IMR-90 (cell line): ENCODE results near the gene SPATA9. TPM values are rescaled to one million over a fixed set of nuclear protein-coding genes. Genes with fewer than 3 reads are reported as not detected.

Experiments used
- ATAC-seq: fragments of 200-7000 bp; cut with Tn5 transposase; 2 replicates; pipeline ENCODE4 v1.9.1; 2020; ENCODE audit warnings: low read depth, mild to moderate bottlenecking, moderate library complexity
- BruUV-seq: library from RNA; stranded (reverse); fragments of 400-500 nt; replicated peaks from 2 replicates; lab custom pipeline; 2021; lab: Mats Ljungman, UMichigan
- CTCF ChIA-PET: fragments of 300-600 bp; formaldehyde crosslinking; extraction: SDS; loops from one replicate; lab custom pipeline; 2021; ENCODE audit warnings: antibody characterized with exemption; lab: Yijun Ruan, JAX
- POLR2A ChIA-PET: fragments of 300-600 bp; sonication (Branson Sonifier 250); formaldehyde crosslinking; loops from one replicate; lab custom pipeline; 2022; ENCODE audit warnings: antibody characterized with exemption; ENCODE audit not compliant: unreplicated experiment; lab: Charles Lee
- DNase-seq: peaks from one replicate; pipeline ENCODE4 v3.0.0; 2013
- H2AFZ ChIP-seq: replicated peaks from 2 replicates; pipeline ENCODE3; 2013; ENCODE audit warnings: low read length, mild to moderate bottlenecking; ENCODE audit not compliant: poor library complexity
- H2AK5ac ChIP-seq: 2 replicates; pipeline ENCODE4 v1.6.1; 2013; ENCODE audit warnings: low read depth, low read length, inconsistent platforms
- H2AK9ac ChIP-seq: replicated peaks from 2 replicates; pipeline ENCODE3; 2013; ENCODE audit warnings: mild to moderate bottlenecking, low read depth, low read length, moderate library complexity; ENCODE audit not compliant: poor library complexity
- H2BK120ac ChIP-seq: 2 replicates; pipeline ENCODE4 v1.6.1; 2013; ENCODE audit warnings: low read depth, low read length, inconsistent platforms
- H2BK15ac ChIP-seq: 3 replicates; pipeline ENCODE4 v1.6.1; 2013; ENCODE audit warnings: low read depth, low read length, inconsistent platforms
- H2BK20ac ChIP-seq: 2 replicates; pipeline ENCODE4 v1.6.1; 2013; ENCODE audit warnings: low read depth, mild to moderate bottlenecking, inconsistent platforms, low read length, moderate library complexity
- H2BK5ac ChIP-seq: 2 replicates; pipeline ENCODE4 v1.6.1; 2013; ENCODE audit warnings: mild to moderate bottlenecking, low read depth, low read length, inconsistent platforms; ENCODE audit not compliant: poor library complexity, severe bottlenecking
- H3K14ac ChIP-seq: replicated peaks from 2 replicates; pipeline ENCODE4 v1.6.1; 2013; ENCODE audit warnings: low read depth, low read length, inconsistent platforms
- H3K18ac ChIP-seq: 2 replicates; pipeline ENCODE4 v1.6.1; 2013; ENCODE audit warnings: low read depth, low read length, control low read depth
- H3K23ac ChIP-seq: 2 replicates; pipeline ENCODE4 v1.6.1; 2013; ENCODE audit warnings: low read depth, low read length, inconsistent platforms
- H3K27ac ChIP-seq: 2 replicates; pipeline ENCODE4 v1.5.1; 2013; ENCODE audit warnings: mild to moderate bottlenecking, control low read depth, low read length; ENCODE audit not compliant: insufficient read depth
- H3K27me3 ChIP-seq: 2 replicates; pipeline ENCODE4 v1.6.1; 2013; ENCODE audit warnings: low read length; ENCODE audit not compliant: control insufficient read depth, insufficient read depth
- H3K36me3 ChIP-seq: 2 replicates; pipeline ENCODE4 v1.6.1; 2013; ENCODE audit warnings: low read length, mixed read lengths; ENCODE audit not compliant: control insufficient read depth, insufficient read depth
- H3K4ac ChIP-seq: 2 replicates; pipeline ENCODE4 v1.6.1; 2013; ENCODE audit warnings: low read depth, low read length, inconsistent platforms
- H3K4me1 ChIP-seq: 2 replicates; pipeline ENCODE4 v1.6.1; 2013; ENCODE audit warnings: low read length, mixed read lengths; ENCODE audit not compliant: control insufficient read depth, insufficient read depth
- H3K4me2 ChIP-seq: 2 replicates; pipeline ENCODE4 v1.6.1; 2013; ENCODE audit warnings: low read depth, mild to moderate bottlenecking, control low read depth, low read length, moderate library complexity
- H3K4me3 ChIP-seq: 2 replicates; pipeline ENCODE4 v1.5.1; 2013; ENCODE audit warnings: low read depth, mild to moderate bottlenecking, control low read depth, low read length, moderate library complexity; ENCODE audit not compliant: insufficient read depth
- H3K56ac ChIP-seq: 2 replicates; pipeline ENCODE4 v1.6.1; 2013; ENCODE audit warnings: low read length, inconsistent platforms; ENCODE audit not compliant: insufficient read depth; ENCODE audit errors: extremely low read depth
- H3K79me1 ChIP-seq, 2 experiments: 2 replicates each; pipeline ENCODE4 v1.6.1; 2013; ENCODE audit warnings: low read length in 2 of 2, inconsistent platforms in 1 of 2, low read depth in 1 of 2
- H3K9ac ChIP-seq: 2 replicates; pipeline ENCODE4 v1.6.1; 2013; ENCODE audit warnings: low read depth, low read length, control low read depth
- H3K9me1 ChIP-seq: 2 replicates; pipeline ENCODE4 v1.6.1; 2013; ENCODE audit warnings: low read length, inconsistent platforms; ENCODE audit not compliant: insufficient read depth
- H3K9me3 ChIP-seq: 2 replicates; pipeline ENCODE4 v1.6.1; 2013; ENCODE audit warnings: low read length; ENCODE audit not compliant: control insufficient read depth, insufficient read depth
- H4K20me1 ChIP-seq: 2 replicates; pipeline ENCODE4 v1.6.1; 2013; ENCODE audit warnings: low read length, inconsistent platforms; ENCODE audit not compliant: insufficient read depth
- H4K5ac ChIP-seq: 2 replicates; pipeline ENCODE4 v1.6.1; 2013; ENCODE audit warnings: mild to moderate bottlenecking, low read depth, low read length, control low read depth
- H4K8ac ChIP-seq, 2 experiments: 2 replicates each; pipeline ENCODE4 v1.6.1; 2013; ENCODE audit warnings: low read depth in 2 of 2, low read length in 2 of 2, control low read depth in 1 of 2, inconsistent platforms in 1 of 2
- H4K91ac ChIP-seq: 2 replicates; pipeline ENCODE4 v1.6.1; 2013; ENCODE audit warnings: low read depth, low read length, inconsistent platforms; ENCODE audit not compliant: insufficient read depth
- CEBPB ChIP-seq: IDR thresholded peaks from 2 replicates; pipeline ENCODE4 v1.6.1; 2012; ENCODE audit warnings: low read depth, low read length, improper control_type of control experiment
- CHD1 ChIP-seq: IDR thresholded peaks from 2 replicates; pipeline ENCODE4 v1.6.1; 2012; ENCODE audit warnings: low read depth, low read length, improper control_type of control experiment
- ELK1 ChIP-seq: fragments of 150-350 bp; IDR thresholded peaks from 2 replicates; pipeline ENCODE4 v1.6.1; 2016; ENCODE audit warnings: low read depth, mild to moderate bottlenecking, low read length, moderate library complexity, borderline replicate concordance
- MAFK ChIP-seq: IDR thresholded peaks from 2 replicates; pipeline ENCODE4 v1.6.1; 2012; ENCODE audit warnings: low read depth, low read length, improper control_type of control experiment
- MXI1 ChIP-seq: IDR thresholded peaks from 2 replicates; pipeline ENCODE4 v1.6.1; 2012; ENCODE audit warnings: low read depth, mild to moderate bottlenecking, low read length, moderate library complexity, borderline replicate concordance
- RAD21 ChIP-seq: IDR thresholded peaks from 2 replicates; pipeline ENCODE4 v1.6.1; 2012; ENCODE audit warnings: low read length, improper control_type of control experiment
- RCOR1 ChIP-seq: IDR thresholded peaks from 2 replicates; pipeline ENCODE4 v1.6.1; 2012; ENCODE audit warnings: mild to moderate bottlenecking, low read length, improper control_type of control experiment; ENCODE audit not compliant: insufficient replicate concordance
- SMC3 ChIP-seq: fragments of 150-350 bp; IDR thresholded peaks from 2 replicates; pipeline ENCODE4 v1.6.1; 2016; ENCODE audit warnings: low read depth, mild to moderate bottlenecking, antibody characterized with exemption, low read length, moderate library complexity
- USF2 ChIP-seq: fragments of 150-350 bp; IDR thresholded peaks from 2 replicates; pipeline ENCODE4 v1.6.1; 2017; ENCODE audit warnings: mild to moderate bottlenecking, antibody characterized with exemption, low read length, low read depth
- dilution Hi-C: fragments of 300-500 bp; cut with HindIII; formaldehyde crosslinking; loops from one replicate; pipeline ENCODE4 v1.14.3; 2018; ENCODE audit warnings: low sequenced_read_pairs; ENCODE audit not compliant: unreplicated experiment
- in situ Hi-C: fragments of 300-500 bp; cut with MboI; formaldehyde crosslinking; loops from 3 replicates; pipeline ENCODE4 v1.14.3; 2019; ENCODE audit warnings: low sequenced_read_pairs, inconsistent platforms, mixed read lengths
- intact Hi-C: fragments of 100-400 bp; cut with micrococcal nuclease; formaldehyde crosslinking; loops from 2 replicates; pipeline ENCODE4 v1.10.0; 2022
- polyA plus RNA-seq, 3 experiments: library from polyadenylated mRNA; depleted of rRNA; stranded (reverse); fragments of >200 nt; gene quantifications; 2 replicates each; pipeline ENCODE4 v1.2.3, GENCODE V29; 2012; ENCODE audit warnings: low replicate concordance in 1 of 3
- total RNA-seq: library from RNA; depleted of rRNA; stranded (reverse); fragments of >200 nt; gene quantifications from 2 replicates; pipeline ENCODE4 v1.2.3, GENCODE V29; 2012

The SPATA9 gene
- total and polyA plus RNA-seq, 2 of the 4 experiments (the other 2 are of a cell fraction): 0.72 to 0.86 TPM

DNA sequence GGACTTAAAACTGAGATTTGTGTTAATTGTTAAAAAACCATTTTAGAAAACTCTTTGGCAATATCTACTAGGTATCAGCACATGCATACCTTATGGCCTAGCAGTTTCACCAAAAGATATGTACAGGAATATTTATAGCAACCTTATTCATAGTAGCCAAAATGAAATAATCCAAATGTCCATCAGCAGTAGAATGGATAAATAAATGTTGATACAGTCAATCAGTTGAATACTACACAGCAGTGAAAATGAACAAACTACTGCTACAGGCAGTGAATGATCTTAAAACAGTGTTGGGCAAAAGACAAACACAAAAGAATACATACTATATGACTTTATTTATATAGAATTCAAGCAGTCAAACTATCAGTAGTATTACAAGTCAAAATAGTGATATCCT is 19.8 kb downstream of the SPATA9 start:
- CTCF ChIA-PET: interaction anchor here (1.7 to 2.2 kb wide), 3 partner anchors 39 to 68 kb away, joined by 5 to 16 read pairs (median 12); partner anchors contain the start of gene RHOBTB3
- Histone ChIP-seq H2AFZ (no peak overlapping the region), H3K27me3 (no peaks in the 10 kb centered on the region), H2BK120ac (no peak overlapping the region), H2AK5ac (no peak overlapping the region), H2BK5ac (no peak overlapping the region), H3K9ac (no peak overlapping the region), H3K14ac (no peak overlapping the region), H3K18ac (no peak overlapping the region), H2BK20ac (no peak overlapping the region), H3K27ac (no peak overlapping the region), H3K4me3 (no peak overlapping the region), H2BK15ac (no peak overlapping the region), H3K79me1 (peaks cover 0 to 3% of the 10 kb centered on the region in 2 experiments; a peak in 1 of 4 replicates), H3K4ac (no peak overlapping the region), H3K4me2 (no peak overlapping the region), H3K4me1 (peaks cover 2% of the 10 kb centered on the region; the same call in 1 of the 2 replicates), H4K8ac (no peak overlapping the region), H3K23ac (no peak overlapping the region), H3K56ac (no peak overlapping the region), H4K91ac (no peak overlapping the region), H2AK9ac (no peak overlapping the region), H4K20me1 (no peaks in the 10 kb centered on the region), H3K9me3 (no peaks in the 10 kb centered on the region), H4K5ac (no peak overlapping the region), H3K9me1 (no peaks in the 10 kb centered on the region), H3K36me3 (no peaks in the 10 kb centered on the region)
- intact Hi-C loops (no loop called here), dilution Hi-C loops (no loop called here), in situ Hi-C loops (loop anchor here (10.0 kb wide), 1 partner anchor 182 kb away; no protein-coding TSS in a partner anchor)
- no peak for DNase-seq
- POLR2A ChIA-PET: no interaction called here
- no peak for TF ChIP-seq USF2
- no peak for TF ChIP-seq MAFK
- no peak for TF ChIP-seq ELK1
- no peak for TF ChIP-seq RAD21
- TF ChIP-seq RCOR1: no peak
- no peak for TF ChIP-seq CEBPB
- TF ChIP-seq SMC3: no peak
- TF ChIP-seq CHD1: no peak
- no peak for TF ChIP-seq MXI1
- ATAC-seq: no peak
- no TSS peak for BruUV-seq
